ENCODE measurements around the gene CBFA2T3. TPM values are rescaled to one million over a fixed set of nuclear protein-coding genes. Genes with fewer than 3 reads are reported as not detected.

Gene CBFA2T3
- total and polyA plus RNA-seq, 10 donors: 8.4 to 59.8 (median 26.3) TPM

GRCh38 chr16:88911136-88911945 lies 65.7 kb downstream of the CBFA2T3 start:
- H3K36me3 ChIP-seq: peaks cover 0 to 36% (median 0%) of the 10 kb centered on the region in 6 donors
- DNase-seq: peak; percentile 87
- H3K4me1 ChIP-seq: peaks cover 8 to 75% (median 42%) of the 10 kb centered on the region in 6 donors
- no peak overlapping the region for H3K4me3 ChIP-seq
- peak overlapping the region; percentile 20 to 79 (median 66) for H3K27ac ChIP-seq
- intact Hi-C loops (cut with DNase I; ENCODE audit: low total_unique reads): no loop called here
- 61 to 72% (median 69%) methylated on average over 34 to 36 of the region's 36 CpGs for WGBS, 5 donors
- H3K27me3 ChIP-seq (replicated peaks in 1 of 7): no peaks in the 10 kb centered on the region
- TF ChIP-seq, protein P1, sequence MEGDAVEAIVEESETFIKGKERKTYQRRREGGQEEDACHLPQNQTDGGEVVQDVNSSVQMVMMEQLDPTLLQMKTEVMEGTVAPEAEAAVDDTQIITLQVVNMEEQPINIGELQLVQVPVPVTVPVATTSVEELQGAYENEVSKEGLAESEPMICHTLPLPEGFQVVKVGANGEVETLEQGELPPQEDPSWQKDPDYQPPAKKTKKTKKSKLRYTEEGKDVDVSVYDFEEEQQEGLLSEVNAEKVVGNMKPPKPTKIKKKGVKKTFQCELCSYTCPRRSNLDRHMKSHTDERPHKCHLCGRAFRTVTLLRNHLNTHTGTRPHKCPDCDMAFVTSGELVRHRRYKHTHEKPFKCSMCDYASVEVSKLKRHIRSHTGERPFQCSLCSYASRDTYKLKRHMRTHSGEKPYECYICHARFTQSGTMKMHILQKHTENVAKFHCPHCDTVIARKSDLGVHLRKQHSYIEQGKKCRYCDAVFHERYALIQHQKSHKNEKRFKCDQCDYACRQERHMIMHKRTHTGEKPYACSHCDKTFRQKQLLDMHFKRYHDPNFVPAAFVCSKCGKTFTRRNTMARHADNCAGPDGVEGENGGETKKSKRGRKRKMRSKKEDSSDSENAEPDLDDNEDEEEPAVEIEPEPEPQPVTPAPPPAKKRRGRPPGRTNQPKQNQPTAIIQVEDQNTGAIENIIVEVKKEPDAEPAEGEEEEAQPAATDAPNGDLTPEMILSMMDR (IDR thresholded peaks at IDR 0.05 in 8 of 11, conservative IDR thresholded peaks at IDR 0.05 in 3 of 11): no peak
- TF ChIP-seq POLR2AphosphoS5 (IDR thresholded peaks at IDR 0.05) (peak; percentile 81 to 86 (median 83)), POLR2A (IDR thresholded peaks at IDR 0.05) (no peak)
- H3K9me3 ChIP-seq: no peaks in the 10 kb centered on the region

DNA sequence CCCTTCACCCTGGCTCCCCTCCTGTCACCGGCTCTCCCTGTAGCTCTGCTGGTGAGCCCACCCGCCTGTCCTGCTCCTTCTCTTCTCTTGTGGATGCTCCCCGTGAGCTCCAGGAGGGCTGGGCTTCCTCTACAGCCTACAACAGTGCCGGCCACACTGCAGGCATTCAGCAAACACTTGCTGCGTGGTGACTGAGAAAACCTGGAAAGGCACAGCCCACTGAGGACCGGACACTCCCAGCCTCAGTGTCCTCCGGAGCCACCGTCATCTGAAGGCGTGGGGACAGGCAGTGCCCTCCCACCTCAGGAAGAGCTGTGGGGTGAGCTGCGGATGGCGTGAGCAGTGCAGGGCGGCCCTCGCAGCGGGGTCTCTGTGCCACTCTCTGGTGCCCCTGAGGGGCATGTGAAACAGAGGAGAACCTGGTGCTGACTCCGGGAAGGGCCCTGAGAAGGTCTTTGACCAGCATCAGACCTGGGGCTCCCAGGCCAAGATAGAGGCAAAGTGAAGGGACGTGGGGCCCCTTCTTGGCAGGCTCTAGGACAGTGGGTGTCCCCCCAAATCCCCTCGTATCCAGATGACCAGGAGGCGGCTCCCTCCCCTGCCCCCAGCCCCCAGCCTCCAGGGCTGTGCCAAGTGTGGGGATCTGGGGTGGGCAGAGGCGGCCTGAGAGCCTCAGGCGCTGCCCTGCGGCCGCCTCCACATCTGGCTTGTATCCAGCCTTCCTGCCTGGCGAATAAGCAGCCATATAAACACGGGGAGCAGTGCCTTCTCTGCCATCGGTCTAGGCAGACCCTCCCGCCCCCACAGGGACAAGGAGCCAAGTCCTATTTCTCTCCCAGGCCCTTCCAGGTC lies 66.5 kb downstream of the CBFA2T3 start:
- 62 to 81% (median 72%) methylated on average over 12 to 26 of the region's 26 CpGs for WGBS, 5 donors
- TF ChIP-seq POLR2AphosphoS5 (IDR thresholded peaks at IDR 0.05) (no peak), POLR2A (IDR thresholded peaks at IDR 0.05) (no peak)
- TF ChIP-seq, protein P1 (IDR thresholded peaks at IDR 0.05 in 8 of 11, conservative IDR thresholded peaks at IDR 0.05 in 3 of 11): no peak
- H3K27ac ChIP-seq: peak overlapping the region; percentile 6 to 79 (median 66)
- no peaks in the 10 kb centered on the region for H3K9me3 ChIP-seq
- H3K27me3 ChIP-seq (replicated peaks in 1 of 7): no peaks in the 10 kb centered on the region
- H3K4me1 ChIP-seq: peaks cover 8 to 74% (median 44%) of the 10 kb centered on the region in 6 donors
- H3K4me3 ChIP-seq: no peak overlapping the region
- no peak for DNase-seq
- H3K36me3 ChIP-seq: peaks cover 0 to 29% (median 0%) of the 10 kb centered on the region in 6 donors
- intact Hi-C loops (cut with DNase I; ENCODE audit: low total_unique reads): no loop called here

GRCh38 chr16:88909431-88910210 lies 67.4 kb downstream of the CBFA2T3 start:
- Histone ChIP-seq H3K36me3 (peaks cover 0 to 32% (median 0%) of the 10 kb centered on the region in 6 donors), H3K27me3 (replicated peaks in 1 of 7) (no peaks in the 10 kb centered on the region), H3K9me3 (no peaks in the 10 kb centered on the region), H3K4me3 (no peak overlapping the region), H3K4me1 (peaks cover 8 to 78% (median 46%) of the 10 kb centered on the region in 6 donors), H3K27ac (peak overlapping the region in 4 of 8 donors; percentile 30 to 79 (median 66))
- intact Hi-C loops (cut with DNase I; ENCODE audit: low total_unique reads): no loop called here
- TF ChIP-seq POLR2AphosphoS5 (IDR thresholded peaks at IDR 0.05): peak in 1 of 3 donors; percentile 11
- TF ChIP-seq, protein P1 (IDR thresholded peaks at IDR 0.05 in 8 of 11, conservative IDR thresholded peaks at IDR 0.05 in 3 of 11): no peak
- TF ChIP-seq POLR2A (IDR thresholded peaks at IDR 0.05): no peak
- WGBS, 5 donors: 77 to 88% (median 85%) methylated on average over 31 to 44 of the region's 44 CpGs
- no peak for DNase-seq

Data from spleen (tissue), 11 donors.